Measurements from ENCODE around the gene TBC1D7. TPM values are rescaled to one million over a fixed set of nuclear protein-coding genes. Genes with fewer than 3 reads are reported as not detected.

The TBC1D7 gene
- total and polyA plus RNA-seq, 2 of the 4 experiments (the other 2 are of a cell fraction) = 14.3 to 22.6 TPM

DNA sequence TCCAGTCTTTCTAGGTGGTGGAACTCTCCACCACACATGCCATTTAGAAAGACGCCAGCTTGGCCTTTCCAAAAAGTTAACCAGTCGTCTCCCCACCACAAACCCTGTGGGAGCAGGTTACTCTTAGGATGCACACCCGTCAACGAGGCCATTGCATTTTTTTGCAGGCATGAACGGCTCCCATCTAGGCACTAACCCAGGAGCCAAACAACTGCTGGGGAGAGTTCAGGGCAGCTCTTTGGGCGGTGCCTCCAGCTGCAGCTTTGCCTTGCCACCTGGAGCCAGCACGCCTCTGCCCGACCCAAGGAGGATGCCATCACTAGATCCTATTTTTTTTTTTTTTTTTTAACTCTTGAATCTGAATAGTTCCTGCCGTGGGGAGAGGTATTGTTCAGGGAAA lies 39.9 kb downstream of the TBC1D7 start:
- Histone ChIP-seq H3K9ac (ENCODE audit: low read depth, low read length) (no peak overlapping the region), H3K18ac (ENCODE audit: low read depth, low read length) (no peak overlapping the region), H2BK15ac (ENCODE audit: low read depth, low read length) (no peak overlapping the region), H3K56ac (ENCODE audit: extremely low read depth, insufficient read depth, low read length) (no peak overlapping the region), H3K23ac (ENCODE audit: low read depth, low read length) (no peak overlapping the region), H3K27me3 (ENCODE audit: control insufficient read depth, insufficient read depth, low read length) (no peaks in the 10 kb centered on the region), H3K14ac (replicated peaks; ENCODE audit: low read depth, low read length) (no peak overlapping the region), H4K8ac (ENCODE audit: low read depth in 2 of 2, low read length in 2 of 2) (no peak overlapping the region), H3K4me3 (ENCODE audit: insufficient read depth, low read depth, low read length) (no peak overlapping the region), H3K9me1 (ENCODE audit: insufficient read depth, low read length) (no peaks in the 10 kb centered on the region; the same call in 1 of the 2 replicates), H2AK9ac (replicated peaks; ENCODE audit: low read depth, low read length, poor library complexity) (no peak overlapping the region), H3K79me1 (ENCODE audit: low read depth in 1 of 2, low read length in 2 of 2) (no peaks in the 10 kb centered on the region), H4K5ac (ENCODE audit: low read depth, low read length) (no peak overlapping the region), H2AFZ (replicated peaks; ENCODE audit: low read length, poor library complexity) (no peak overlapping the region), H3K4ac (ENCODE audit: low read depth, low read length) (no peak overlapping the region), H3K4me1 (ENCODE audit: control insufficient read depth, insufficient read depth, low read length) (no peaks in the 10 kb centered on the region), H2AK5ac (ENCODE audit: low read depth, low read length) (no peak overlapping the region), H3K9me3 (ENCODE audit: control insufficient read depth, insufficient read depth, low read length) (peaks cover 4% of the 10 kb centered on the region; the same call in 1 of the 2 replicates), H2BK20ac (ENCODE audit: low read depth, low read length) (no peak overlapping the region), H3K4me2 (ENCODE audit: low read depth, low read length) (no peak overlapping the region), H4K20me1 (ENCODE audit: insufficient read depth, low read length) (no peaks in the 10 kb centered on the region), H2BK120ac (ENCODE audit: low read depth, low read length) (no peak overlapping the region), H4K91ac (ENCODE audit: insufficient read depth, low read depth, low read length) (no peak overlapping the region), H2BK5ac (ENCODE audit: low read depth, low read length, poor library complexity, severe bottlenecking) (no peak overlapping the region), H3K36me3 (ENCODE audit: control insufficient read depth, insufficient read depth, low read length) (peaks cover 6% of the 10 kb centered on the region), H3K27ac (ENCODE audit: insufficient read depth, low read length) (no peak overlapping the region)
- no TSS peak for BruUV-seq (replicated peaks)
- intact Hi-C loops (cut with micrococcal nuclease) = no loop called here
- WGBS, 2 experiments (ENCODE audit: extremely low coverage in 2 of 2, insufficient read length in 1 of 2) = no CpG with 5 or more reads among the region's 9 CpGs
- POLR2A ChIA-PET (ENCODE audit: unreplicated experiment) = no interaction called here
- no peak for TF ChIP-seq CTCF (conservative IDR thresholded peaks at IDR 0.05; ENCODE audit: low read depth, low read length)
- no peak for TF ChIP-seq CEBPB (IDR thresholded peaks at IDR 0.05; ENCODE audit: low read depth, low read length)
- no peak for TF ChIP-seq RAD21 (IDR thresholded peaks at IDR 0.05; ENCODE audit: low read length)
- dilution Hi-C loops (cut with HindIII; ENCODE audit: low sequenced_read_pairs, unreplicated experiment) = no loop called here
- DNase-seq (no peak), ATAC-seq (ENCODE audit: low read depth) (no peak)
- CTCF ChIA-PET = no interaction called here
- in situ Hi-C loops (cut with MboI; ENCODE audit: low sequenced_read_pairs) = no loop called here
